Esophagus muscularis mucosa (tissue), 4 donors: ENCODE data around the gene TSHZ3. TPM values are rescaled to one million over a fixed set of nuclear protein-coding genes. Genes with fewer than 3 reads are reported as not detected.

Experiments used
- DNase-seq: peaks from one replicate; pipeline ENCODE4 v3.0.0-alpha.2; 2017; ENCODE audit errors: extremely low spot score
- H3K27ac ChIP-seq, 4 donors: fragments of 200-600 bp; sonication (generic); replicated peaks in 1 of 4; 1 replicate in 3 of 4; 2 replicates in 1 of 4; pipeline ENCODE4 v1.5.1; 2016 to 2019; ENCODE audit warnings: mild to moderate bottlenecking in 1 of 4
- H3K27me3 ChIP-seq, 4 donors: fragments of 200-600 bp; sonication (generic); one replicate each; pipeline versions ENCODE4 v1.5.1 to v1.6.0; 2016 to 2019
- H3K36me3 ChIP-seq, 4 donors: fragments of 200-600 bp; sonication (generic); one replicate each; pipeline ENCODE4 v1.5.1; 2016 to 2019
- H3K4me1 ChIP-seq, 4 donors: fragments of 200-600 bp; sonication (generic); one replicate each; pipeline ENCODE4 v1.5.1; 2016 to 2019
- H3K4me3 ChIP-seq, 4 donors: fragments of 200-600 bp; sonication (generic); 1 replicate in 2 of 4; 2 replicates in 2 of 4; pipeline ENCODE4 v1.5.1; 2016 to 2019; ENCODE audit warnings: mild to moderate bottlenecking in 4 of 4, moderate library complexity in 1 of 4
- H3K9me3 ChIP-seq, 4 donors: fragments of 200-600 bp; sonication (generic); 1 replicate in 3 of 4; 2 replicates in 1 of 4; pipeline ENCODE4 v1.5.1; 2016 to 2019
- CTCF ChIP-seq, 3 experiments: fragments of 200-600 bp in 2 of 3; fragments of 450-650 bp in 1 of 3; sonication (generic) in 2 of 3; IDR thresholded peaks; one replicate each; pipeline ENCODE4 v1.5.1; 2017 to 2019; ENCODE audit warnings: antibody characterized with exemption in 3 of 3, mild to moderate bottlenecking in 2 of 3, moderate library complexity in 1 of 3
- EP300 ChIP-seq: sonication (generic); formaldehyde crosslinking; IDR thresholded peaks from one replicate; pipeline ENCODE4 v1.6.1; 2017; ENCODE audit warnings: antibody characterized with exemption
- POLR2A ChIP-seq: fragments of 450-650 bp; IDR thresholded peaks from one replicate; pipeline ENCODE4 v1.6.1; 2017; ENCODE audit warnings: antibody characterized with exemption, moderate library complexity, mild to moderate bottlenecking, low read depth
- POLR2AphosphoS5 ChIP-seq, 2 donors: sonication (generic); formaldehyde crosslinking; IDR thresholded peaks; one replicate each; pipeline ENCODE4 v1.6.1; 2017; ENCODE audit warnings: antibody characterized with exemption in 2 of 2
- WGBS: methylation state at CpG from one replicate; pipeline ENCODE4 v1.1.5; 2018; 5-methylcytosine and 5-hydroxymethylcytosine counted together
- intact Hi-C: fragments of 100-400 bp; cut with DNase I; formaldehyde crosslinking; loops from one replicate; pipeline ENCODE4 v1.15.1; 2023
- total RNA-seq, 4 donors: library from RNA; depleted of rRNA; stranded (reverse); fragments of >200 nt; gene quantifications; one replicate each; pipeline versions ENCODE4 v1.1.0 to v1.2.1, GENCODE V29; 2016

TSHZ3 gene
- total RNA-seq, 4 donors from 2014 or later = 17.1 to 45.5 (median 24.6) TPM

- no peak overlapping the region for H3K4me3 ChIP-seq
- H3K9me3 ChIP-seq = no peaks in the 10 kb centered on the region
- no peak for DNase-seq
- H3K27ac ChIP-seq = no peak overlapping the region
- intact Hi-C loops = no loop called here
- H3K36me3 ChIP-seq = peaks cover 0 to 9% (median 0%) of the 10 kb centered on the region in 4 donors
- H3K4me1 ChIP-seq = peaks cover 0 to 33% (median 20%) of the 10 kb centered on the region in 4 donors
- H3K27me3 ChIP-seq = no peaks in the 10 kb centered on the region
- WGBS = 96% methylated on average over 14 of the region's 16 CpGs
- TF ChIP-seq CTCF (IDR thresholded peaks at IDR 0.05) (no peak), POLR2A (no peak), POLR2AphosphoS5 (IDR thresholded peaks at IDR 0.05) (no peak), EP300 (no peak)
Measured at GRCh38 chr19:31303262-31303815, 45.9 kb downstream of the TSHZ3 start.

- 81% methylated on average over 15 of the region's 15 CpGs for WGBS
- intact Hi-C loops = no loop called here
- no peak for DNase-seq
Measured at GRCh38 chr19:31301306-31301980, 47.8 kb downstream of the TSHZ3 start.

GRCh38 chr19:31300422-31300821, 48.8 kb downstream of the TSHZ3 start:
- Histone ChIP-seq H3K27ac (no peak overlapping the region), H3K4me3 (no peak overlapping the region), H3K9me3 (no peaks in the 10 kb centered on the region), H3K27me3 (no peaks in the 10 kb centered on the region), H3K36me3 (peaks cover 0 to 3% (median 0%) of the 10 kb centered on the region in 4 donors), H3K4me1 (peaks cover 0 to 29% (median 13%) of the 10 kb centered on the region in 4 donors)
- WGBS = 78% methylated on average over 5 of the region's 6 CpGs
- TF ChIP-seq EP300 (no peak), POLR2A (no peak), CTCF (IDR thresholded peaks at IDR 0.05) (no peak), POLR2AphosphoS5 (IDR thresholded peaks at IDR 0.05) (no peak)
- intact Hi-C loops = no loop called here
- DNase-seq = no peak

More at GRCh38 chr19:31301306-31301980, 47.8 kb downstream of the TSHZ3 start:
- Histone ChIP-seq H3K27ac (no peak overlapping the region), H3K4me1 (peaks cover 0 to 30% (median 19%) of the 10 kb centered on the region in 4 donors), H3K36me3 (peaks cover 0 to 9% (median 0%) of the 10 kb centered on the region in 4 donors), H3K4me3 (no peak overlapping the region), H3K27me3 (no peaks in the 10 kb centered on the region), H3K9me3 (no peaks in the 10 kb centered on the region)
- no peak for TF ChIP-seq EP300
- TF ChIP-seq POLR2AphosphoS5 (IDR thresholded peaks at IDR 0.05) = no peak
- no peak for TF ChIP-seq CTCF (IDR thresholded peaks at IDR 0.05)
- TF ChIP-seq POLR2A = no peak

GRCh38 chr19:31299665-31300064, 49.6 kb downstream of the TSHZ3 start:
- TF ChIP-seq CTCF (IDR thresholded peaks at IDR 0.05) = no peak
- TF ChIP-seq POLR2AphosphoS5 (IDR thresholded peaks at IDR 0.05) = no peak
- TF ChIP-seq EP300 = no peak
- TF ChIP-seq POLR2A = no peak
- DNase-seq = no peak

More at GRCh38 chr19:31299665-31300064, 49.6 kb downstream of the TSHZ3 start:
- 87% methylated on average over 8 of the region's 8 CpGs for WGBS
- Histone ChIP-seq H3K4me3 (no peak overlapping the region), H3K4me1 (peaks cover 0 to 29% (median 10%) of the 10 kb centered on the region in 4 donors), H3K36me3 (peaks cover 0 to 3% (median 0%) of the 10 kb centered on the region in 4 donors), H3K27ac (no peak overlapping the region), H3K27me3 (no peaks in the 10 kb centered on the region), H3K9me3 (no peaks in the 10 kb centered on the region)
- intact Hi-C loops = no loop called here
